Astrocyte (in vitro differentiated cells and primary cell): ENCODE results near the gene FASTKD1.

Experiments used
- EZH2 ChIP-seq: IDR thresholded peaks from 2 replicates; pipeline ENCODE4 v1.6.1; 2012; ENCODE audit warnings: mild to moderate bottlenecking, low read length, inconsistent platforms; ENCODE audit not compliant: insufficient read depth
- TF ChIP-seq, protein P1 (sequence below): IDR thresholded peaks from 2 replicates; pipeline ENCODE4 v1.5.1; 2011; ENCODE audit warnings: low read depth, mild to moderate bottlenecking, inconsistent platforms, low read length, moderate library complexity; ENCODE audit not compliant: insufficient read depth

DNA sequence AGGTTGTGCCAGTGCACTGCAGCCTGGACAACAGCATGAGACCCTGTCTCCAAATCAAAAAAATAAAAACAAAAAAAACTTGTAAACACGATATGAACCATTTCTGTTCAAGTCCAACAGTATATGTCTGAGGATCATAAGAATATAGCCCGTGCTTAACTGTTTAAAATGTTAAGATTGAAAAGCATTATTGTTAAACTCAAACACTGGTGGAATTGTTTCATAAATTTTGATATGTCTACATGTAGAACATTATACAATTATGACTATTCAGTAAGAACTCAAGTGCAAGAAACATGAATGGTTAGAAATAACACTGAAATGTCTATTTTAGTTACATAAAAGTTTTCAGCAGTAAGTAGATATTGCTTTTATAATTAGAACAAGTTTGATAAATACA lies 40.2 kb upstream of the FASTKD1 start:
- TF ChIP-seq, protein P1, sequence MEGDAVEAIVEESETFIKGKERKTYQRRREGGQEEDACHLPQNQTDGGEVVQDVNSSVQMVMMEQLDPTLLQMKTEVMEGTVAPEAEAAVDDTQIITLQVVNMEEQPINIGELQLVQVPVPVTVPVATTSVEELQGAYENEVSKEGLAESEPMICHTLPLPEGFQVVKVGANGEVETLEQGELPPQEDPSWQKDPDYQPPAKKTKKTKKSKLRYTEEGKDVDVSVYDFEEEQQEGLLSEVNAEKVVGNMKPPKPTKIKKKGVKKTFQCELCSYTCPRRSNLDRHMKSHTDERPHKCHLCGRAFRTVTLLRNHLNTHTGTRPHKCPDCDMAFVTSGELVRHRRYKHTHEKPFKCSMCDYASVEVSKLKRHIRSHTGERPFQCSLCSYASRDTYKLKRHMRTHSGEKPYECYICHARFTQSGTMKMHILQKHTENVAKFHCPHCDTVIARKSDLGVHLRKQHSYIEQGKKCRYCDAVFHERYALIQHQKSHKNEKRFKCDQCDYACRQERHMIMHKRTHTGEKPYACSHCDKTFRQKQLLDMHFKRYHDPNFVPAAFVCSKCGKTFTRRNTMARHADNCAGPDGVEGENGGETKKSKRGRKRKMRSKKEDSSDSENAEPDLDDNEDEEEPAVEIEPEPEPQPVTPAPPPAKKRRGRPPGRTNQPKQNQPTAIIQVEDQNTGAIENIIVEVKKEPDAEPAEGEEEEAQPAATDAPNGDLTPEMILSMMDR = no peak
- TF ChIP-seq EZH2 = no peak
